Osteocyte (in vitro differentiated cells): ENCODE data around the gene UMODL1. TPM values are rescaled to one million over a fixed set of nuclear protein-coding genes. Genes with fewer than 3 reads are reported as not detected.

Experiments
- DNase-seq: peaks from one replicate; pipeline ENCODE4 v3.0.0; 2021; ENCODE audit warnings: mixed read lengths; ENCODE audit not compliant: unreplicated experiment; ENCODE audit errors: extremely low spot score
- H3K27ac Mint-ChIP-seq: one replicate; pipeline ENCODE4 v1.8.0; 2021; ENCODE audit warnings: mild to moderate bottlenecking, mixed read lengths; ENCODE audit not compliant: unreplicated experiment
- H3K27me3 Mint-ChIP-seq: one replicate; pipeline ENCODE4 v1.8.0; 2021; ENCODE audit warnings: mixed read lengths; ENCODE audit not compliant: unreplicated experiment
- H3K36me3 Mint-ChIP-seq: one replicate; pipeline ENCODE4 v1.8.0; 2021; ENCODE audit warnings: mixed read lengths; ENCODE audit not compliant: unreplicated experiment
- H3K4me1 Mint-ChIP-seq: one replicate; pipeline ENCODE4 v1.8.0; 2021; ENCODE audit warnings: mixed read lengths; ENCODE audit not compliant: unreplicated experiment
- H3K4me3 Mint-ChIP-seq: one replicate; pipeline ENCODE4 v1.8.0; 2021; ENCODE audit warnings: mild to moderate bottlenecking, moderate library complexity, mixed read lengths; ENCODE audit not compliant: unreplicated experiment
- H3K9me3 Mint-ChIP-seq: one replicate; pipeline ENCODE4 v1.8.0; 2021; ENCODE audit warnings: mixed read lengths; ENCODE audit not compliant: unreplicated experiment
- total RNA-seq: library from RNA; stranded (reverse); gene quantifications from 2 replicates; pipeline ENCODE4 v1.2.1, GENCODE V29; 2021
- TF ChIP-seq, protein P1 (sequence below): fragments of 200-600 bp; sonication (generic); IDR thresholded peaks from 2 replicates; pipeline ENCODE4 v1.5.0; 2021; ENCODE audit warnings: antibody characterized with exemption, mild to moderate bottlenecking, moderate library complexity

The UMODL1 gene
- total RNA-seq, 1 donor from 2014 or later: not detected

DNA sequence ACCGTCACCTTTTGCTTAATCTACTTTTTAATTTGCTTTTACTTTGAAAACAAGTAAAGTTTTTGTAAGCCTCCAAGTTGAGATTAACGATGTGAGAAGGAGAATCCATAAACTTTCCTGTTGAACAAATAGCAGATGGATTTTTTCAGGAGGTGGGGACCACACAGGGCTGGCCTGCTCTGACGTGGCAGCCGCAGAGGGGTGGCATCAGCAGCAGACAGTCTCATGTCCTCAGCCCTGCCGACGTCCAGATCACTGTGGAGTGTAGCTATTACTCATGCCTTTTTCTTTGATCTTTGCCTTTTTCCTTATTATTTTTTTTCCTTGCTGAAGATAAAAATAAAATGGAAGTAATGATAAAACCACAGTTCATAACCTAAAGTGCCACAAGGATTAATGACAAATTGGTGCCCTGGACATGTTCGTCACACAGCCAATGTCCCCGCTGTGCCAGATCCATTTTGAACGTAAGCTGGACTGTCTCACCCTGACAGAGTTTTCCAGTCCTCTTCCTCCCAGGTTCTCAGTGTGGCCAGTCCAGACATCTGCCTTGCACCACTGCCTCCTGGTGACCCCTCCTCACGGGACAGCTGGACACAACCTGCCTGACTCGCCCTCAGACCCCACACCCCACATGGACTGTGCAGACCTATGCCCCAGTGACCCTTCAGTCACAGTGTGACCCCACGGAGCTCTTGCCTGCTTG is 45.6 kb upstream of the UMODL1 start:
- TF ChIP-seq, protein P1, sequence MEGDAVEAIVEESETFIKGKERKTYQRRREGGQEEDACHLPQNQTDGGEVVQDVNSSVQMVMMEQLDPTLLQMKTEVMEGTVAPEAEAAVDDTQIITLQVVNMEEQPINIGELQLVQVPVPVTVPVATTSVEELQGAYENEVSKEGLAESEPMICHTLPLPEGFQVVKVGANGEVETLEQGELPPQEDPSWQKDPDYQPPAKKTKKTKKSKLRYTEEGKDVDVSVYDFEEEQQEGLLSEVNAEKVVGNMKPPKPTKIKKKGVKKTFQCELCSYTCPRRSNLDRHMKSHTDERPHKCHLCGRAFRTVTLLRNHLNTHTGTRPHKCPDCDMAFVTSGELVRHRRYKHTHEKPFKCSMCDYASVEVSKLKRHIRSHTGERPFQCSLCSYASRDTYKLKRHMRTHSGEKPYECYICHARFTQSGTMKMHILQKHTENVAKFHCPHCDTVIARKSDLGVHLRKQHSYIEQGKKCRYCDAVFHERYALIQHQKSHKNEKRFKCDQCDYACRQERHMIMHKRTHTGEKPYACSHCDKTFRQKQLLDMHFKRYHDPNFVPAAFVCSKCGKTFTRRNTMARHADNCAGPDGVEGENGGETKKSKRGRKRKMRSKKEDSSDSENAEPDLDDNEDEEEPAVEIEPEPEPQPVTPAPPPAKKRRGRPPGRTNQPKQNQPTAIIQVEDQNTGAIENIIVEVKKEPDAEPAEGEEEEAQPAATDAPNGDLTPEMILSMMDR: no peak
- no peak for DNase-seq
- Mint-ChIP-seq H3K36me3 (no peaks in the 10 kb centered on the region), H3K27me3 (no peaks in the 10 kb centered on the region), H3K27ac (no peak overlapping the region), H3K4me3 (no peak overlapping the region), H3K9me3 (no peaks in the 10 kb centered on the region), H3K4me1 (peaks cover 14% of the 10 kb centered on the region)

DNA sequence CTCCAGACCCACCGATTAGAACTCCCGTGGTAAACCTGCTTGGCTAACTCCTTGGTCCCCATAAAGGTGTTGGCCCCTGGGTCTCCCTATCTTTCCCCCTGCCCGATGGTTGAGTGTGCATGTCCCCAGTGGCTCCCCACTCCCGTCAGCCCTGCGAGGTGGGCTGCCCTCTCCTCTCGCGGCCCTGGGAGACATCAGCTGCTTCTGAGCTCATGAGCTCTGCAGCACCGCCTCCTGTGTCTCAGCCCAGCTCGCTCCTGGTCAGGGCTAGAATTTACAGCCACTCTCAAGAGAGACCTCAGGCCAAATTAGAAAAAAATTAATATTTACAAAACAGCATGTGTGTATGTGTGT is 45.1 kb upstream of the UMODL1 start:
- Mint-ChIP-seq H3K4me1 (peaks cover 14% of the 10 kb centered on the region), H3K27me3 (no peaks in the 10 kb centered on the region), H3K36me3 (no peaks in the 10 kb centered on the region), H3K9me3 (no peaks in the 10 kb centered on the region), H3K27ac (no peak overlapping the region), H3K4me3 (no peak overlapping the region)
- DNase-seq: no peak
- TF ChIP-seq, protein P1: no peak

DNA sequence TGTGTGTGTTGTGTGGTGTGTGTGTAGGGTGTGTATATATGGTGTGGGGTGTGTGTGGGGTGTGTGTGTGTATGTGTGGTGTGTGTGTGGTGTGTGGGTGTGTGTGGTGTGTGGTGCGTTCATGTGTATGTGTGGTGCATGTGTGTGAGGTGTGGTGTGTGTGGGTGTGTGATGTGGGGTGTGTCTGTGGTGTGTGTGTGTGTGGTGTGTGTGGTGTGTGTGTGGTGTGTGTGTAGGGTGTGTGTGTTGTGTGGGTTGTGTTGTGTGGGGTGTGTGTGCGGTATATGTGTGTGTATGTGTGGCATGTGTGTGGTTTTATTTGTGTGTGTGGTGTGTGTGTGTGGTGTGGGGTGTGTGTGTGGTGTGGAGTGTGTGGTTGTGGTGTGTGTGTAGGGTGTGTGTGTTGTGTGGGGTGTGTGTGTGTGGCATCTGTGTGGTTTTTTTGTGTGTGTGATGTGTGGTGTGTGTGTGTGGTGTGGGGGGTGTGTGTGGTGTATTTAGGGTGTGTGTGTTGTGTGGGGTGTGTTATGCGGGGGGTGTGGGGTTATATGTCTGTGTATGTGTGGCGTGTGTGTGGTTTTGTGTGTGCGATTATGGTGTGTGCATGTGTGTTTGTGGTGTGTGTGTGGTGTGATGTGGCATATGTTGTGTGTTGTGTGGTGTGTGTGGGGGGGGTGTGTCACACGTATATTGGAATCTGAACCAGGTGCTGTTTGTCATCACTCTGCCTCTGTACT is 43.9 kb upstream of the UMODL1 start:
- TF ChIP-seq, protein P1: no peak
- Mint-ChIP-seq H3K4me1 (peaks cover 3% of the 10 kb centered on the region), H3K36me3 (no peaks in the 10 kb centered on the region), H3K27ac (no peak overlapping the region), H3K27me3 (no peaks in the 10 kb centered on the region), H3K4me3 (no peak overlapping the region), H3K9me3 (no peaks in the 10 kb centered on the region)
- DNase-seq: no peak

DNA sequence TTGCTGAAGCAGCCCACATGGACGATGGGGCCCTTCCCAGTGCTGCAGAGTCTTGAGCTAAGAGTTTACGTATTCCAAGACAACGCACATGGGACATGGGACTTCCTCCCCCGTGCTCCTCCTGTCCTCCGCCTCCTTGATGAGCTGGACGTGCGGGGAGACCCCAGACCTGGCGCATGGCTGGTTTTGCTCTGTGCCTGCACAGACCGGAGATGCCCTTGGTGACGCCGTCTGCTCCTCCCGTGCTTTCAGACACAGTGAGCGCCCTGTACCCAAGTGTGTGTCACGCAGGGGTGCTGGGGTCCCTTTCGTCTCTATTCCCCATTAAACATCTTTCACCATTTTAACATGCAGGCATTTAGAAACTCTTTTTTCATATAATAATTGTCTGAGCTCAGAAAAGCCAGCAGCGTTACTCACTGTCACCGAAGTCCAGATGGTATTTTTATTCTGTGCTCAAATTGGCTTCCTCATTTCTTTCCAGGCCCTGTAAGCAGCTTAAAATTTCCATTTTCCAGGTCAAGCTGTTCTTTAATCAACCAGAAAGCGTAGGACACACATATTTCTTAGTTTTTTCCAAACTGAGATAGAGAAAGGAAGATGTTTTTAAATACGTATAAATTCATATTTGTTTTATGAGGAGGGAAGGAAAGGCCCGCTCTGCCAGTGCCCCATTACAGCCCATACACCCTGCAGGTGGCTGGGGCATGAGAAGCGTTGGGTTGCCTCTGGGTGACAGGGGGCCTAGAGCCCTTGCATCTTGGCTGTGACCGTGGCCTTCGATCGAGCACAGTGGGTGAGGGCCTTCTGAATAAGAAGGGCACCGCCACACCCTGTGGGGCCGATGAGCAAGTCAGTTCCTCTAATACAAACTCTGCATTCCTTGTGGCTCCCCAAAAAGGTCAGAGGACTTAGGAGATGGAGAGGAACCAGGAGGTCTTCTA is 43.0 kb upstream of the UMODL1 start:
- H3K9me3 Mint-ChIP-seq: no peaks in the 10 kb centered on the region

More for the DNA sequence above, 43.0 kb upstream of the UMODL1 start:
- no peaks in the 10 kb centered on the region for H3K27me3 Mint-ChIP-seq
- no peak overlapping the region for H3K27ac Mint-ChIP-seq
- no peaks in the 10 kb centered on the region for H3K4me1 Mint-ChIP-seq
- no peak for DNase-seq
- H3K4me3 Mint-ChIP-seq: no peak overlapping the region
- TF ChIP-seq, protein P1: no peak
- H3K36me3 Mint-ChIP-seq: no peaks in the 10 kb centered on the region
